Glutamatergic neuron (in vitro differentiated cells): ENCODE measurements around the gene C1QL1. TPM values are rescaled to one million over a fixed set of nuclear protein-coding genes. Genes with fewer than 3 reads are reported as not detected.
A peak's percentile ranks its signal among the peaks of the same experiment; 100 is the strongest.

Experiments used
- DNase-seq: peaks from one replicate; pipeline ENCODE4 v3.0.0; 2022
- H3K27ac Mint-ChIP-seq: one replicate; pipeline ENCODE4 v1.8.0; 2020; ENCODE audit warnings: mild to moderate bottlenecking, mixed read lengths, inconsistent platforms; ENCODE audit not compliant: unreplicated experiment
- H3K27me3 Mint-ChIP-seq: one replicate; pipeline ENCODE4 v1.8.0; 2020; ENCODE audit warnings: mild to moderate bottlenecking, moderate library complexity, mixed read lengths, inconsistent platforms; ENCODE audit not compliant: unreplicated experiment
- H3K36me3 Mint-ChIP-seq: one replicate; pipeline ENCODE4 v1.8.0; 2020; ENCODE audit warnings: mild to moderate bottlenecking, mixed read lengths, inconsistent platforms; ENCODE audit not compliant: unreplicated experiment
- H3K4me1 Mint-ChIP-seq: one replicate; pipeline ENCODE4 v1.8.0; 2020; ENCODE audit warnings: mild to moderate bottlenecking, low read depth, mixed read lengths, inconsistent platforms; ENCODE audit not compliant: unreplicated experiment
- H3K4me3 Mint-ChIP-seq: one replicate; pipeline ENCODE4 v1.8.0; 2020; ENCODE audit warnings: mild to moderate bottlenecking, mixed read lengths, inconsistent platforms; ENCODE audit not compliant: unreplicated experiment
- H3K9me3 Mint-ChIP-seq: one replicate; pipeline ENCODE4 v1.8.0; 2020; ENCODE audit warnings: mild to moderate bottlenecking, moderate library complexity, mixed read lengths, inconsistent platforms; ENCODE audit not compliant: unreplicated experiment
- long read RNA-seq: library from polyadenylated mRNA; unstranded; transcript quantifications from one replicate; pipeline ENCODE4 v2.0.0, GENCODE V29; 2020; ENCODE audit not compliant: unreplicated experiment
- total RNA-seq: library from RNA; stranded (reverse); fragmentation: NEBNext Ultra II Directional; extraction: Animal tissue kit (Norgen Biotek cat#: 25700); gene quantifications from one replicate; pipeline ENCODE4 v1.2.1, GENCODE V29; 2021; ENCODE audit not compliant: unreplicated experiment
- TF ChIP-seq, protein P1 (sequence below): fragments of 200-600 bp; sonication (generic); IDR thresholded peaks from one replicate; pipeline ENCODE4 v1.5.0; 2021; ENCODE audit not compliant: partially characterized antibody, unreplicated experiment

The C1QL1 gene
- 14.6 TPM for total RNA-seq
- long read RNA-seq, result 0 reads

DNA sequence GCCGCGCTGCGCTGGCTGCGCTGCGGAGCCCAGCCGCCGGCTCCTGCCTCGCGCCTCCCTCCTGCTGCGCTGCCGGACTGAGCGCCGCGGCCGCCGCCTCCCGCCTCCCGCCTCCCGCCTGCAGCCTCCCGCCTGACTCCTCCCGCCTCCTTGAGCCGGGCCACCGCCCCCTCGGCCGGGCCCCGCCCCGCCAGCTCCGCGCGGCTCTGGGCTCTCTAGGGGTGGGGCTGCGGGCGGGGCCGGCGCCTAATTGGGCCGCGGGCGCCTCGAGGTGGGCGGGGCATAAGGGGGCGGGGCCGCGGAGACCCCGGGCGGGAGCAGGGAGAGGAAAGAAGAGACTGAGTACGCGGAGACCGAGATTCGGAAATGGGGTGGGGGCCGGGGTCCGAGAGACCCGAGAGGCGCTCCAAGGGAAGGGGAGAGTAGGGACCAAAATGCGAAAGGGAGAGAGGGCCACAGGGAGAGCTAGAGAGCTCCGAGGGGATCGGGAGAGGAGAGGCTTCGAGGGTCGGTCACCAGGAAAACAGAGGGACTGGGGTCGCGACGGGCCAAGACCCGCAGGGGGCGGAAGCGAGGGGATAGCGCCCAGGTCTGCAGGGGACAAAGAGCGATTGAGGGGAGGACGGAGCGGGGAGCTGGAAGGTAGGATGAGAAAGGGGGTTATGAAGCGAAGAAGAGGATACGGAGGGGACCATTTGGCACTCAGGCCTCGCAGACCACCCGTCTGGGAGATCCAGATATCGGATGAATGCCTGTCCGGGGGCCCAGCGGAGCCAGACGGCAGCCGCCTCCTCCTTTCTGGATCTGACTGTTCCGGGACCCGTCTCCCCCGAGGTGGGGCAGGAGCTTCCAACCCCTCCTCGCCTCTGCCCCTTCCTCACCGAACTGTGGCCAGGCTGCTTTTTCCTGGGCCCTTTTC lies at the start of gene C1QL1:
C1QL1 (minus strand) TSS at position 79 of the 919 bp plus-strand sequence. CDS start 255 bp downstream, outside the sequence.
- Mint-ChIP-seq H3K36me3 (no peaks in the 10 kb centered on the region), H3K27ac (no peak within 1 kb of the TSS), H3K4me1 (peaks cover 2% of the 10 kb centered on the region), H3K27me3 (peaks cover 34% of the 10 kb centered on the region), H3K4me3 (peak within 1 kb of the TSS; percentile 84), H3K9me3 (peaks cover 1% of the 10 kb centered on the region)
- DNase-seq, result peak; percentile 94
- TF ChIP-seq, protein P1, sequence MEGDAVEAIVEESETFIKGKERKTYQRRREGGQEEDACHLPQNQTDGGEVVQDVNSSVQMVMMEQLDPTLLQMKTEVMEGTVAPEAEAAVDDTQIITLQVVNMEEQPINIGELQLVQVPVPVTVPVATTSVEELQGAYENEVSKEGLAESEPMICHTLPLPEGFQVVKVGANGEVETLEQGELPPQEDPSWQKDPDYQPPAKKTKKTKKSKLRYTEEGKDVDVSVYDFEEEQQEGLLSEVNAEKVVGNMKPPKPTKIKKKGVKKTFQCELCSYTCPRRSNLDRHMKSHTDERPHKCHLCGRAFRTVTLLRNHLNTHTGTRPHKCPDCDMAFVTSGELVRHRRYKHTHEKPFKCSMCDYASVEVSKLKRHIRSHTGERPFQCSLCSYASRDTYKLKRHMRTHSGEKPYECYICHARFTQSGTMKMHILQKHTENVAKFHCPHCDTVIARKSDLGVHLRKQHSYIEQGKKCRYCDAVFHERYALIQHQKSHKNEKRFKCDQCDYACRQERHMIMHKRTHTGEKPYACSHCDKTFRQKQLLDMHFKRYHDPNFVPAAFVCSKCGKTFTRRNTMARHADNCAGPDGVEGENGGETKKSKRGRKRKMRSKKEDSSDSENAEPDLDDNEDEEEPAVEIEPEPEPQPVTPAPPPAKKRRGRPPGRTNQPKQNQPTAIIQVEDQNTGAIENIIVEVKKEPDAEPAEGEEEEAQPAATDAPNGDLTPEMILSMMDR, result peak; percentile 49

DNA sequence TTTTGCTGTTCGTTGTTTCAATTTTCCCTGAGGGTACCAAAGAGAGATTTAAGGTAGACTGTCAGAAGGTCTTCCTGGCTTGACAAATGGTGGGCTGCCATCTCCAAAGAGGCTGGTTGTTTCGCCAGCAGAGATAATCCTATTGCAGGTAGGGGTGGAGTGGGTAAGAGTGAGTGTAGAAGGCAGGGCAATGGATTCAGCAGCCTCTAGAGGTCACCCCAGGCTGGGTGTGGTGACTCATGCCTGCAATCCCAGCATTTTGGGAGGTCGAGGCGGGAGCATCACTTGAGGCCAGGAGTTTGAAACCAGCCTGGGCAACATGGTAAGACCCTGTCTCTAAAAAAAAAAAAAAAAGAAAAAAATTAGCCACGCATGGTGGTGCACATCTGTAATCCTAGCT lies 48.7 kb upstream of the C1QL1 start:
- Mint-ChIP-seq H3K27me3 (peaks cover 17% of the 10 kb centered on the region), H3K27ac (peak overlapping the region; percentile 20), H3K4me1 (peaks cover 25% of the 10 kb centered on the region), H3K4me3 (no peak overlapping the region), H3K36me3 (no peaks in the 10 kb centered on the region), H3K9me3 (peaks cover 8% of the 10 kb centered on the region)
- TF ChIP-seq, protein P1, result no peak
- DNase-seq, result no peak

DNA sequence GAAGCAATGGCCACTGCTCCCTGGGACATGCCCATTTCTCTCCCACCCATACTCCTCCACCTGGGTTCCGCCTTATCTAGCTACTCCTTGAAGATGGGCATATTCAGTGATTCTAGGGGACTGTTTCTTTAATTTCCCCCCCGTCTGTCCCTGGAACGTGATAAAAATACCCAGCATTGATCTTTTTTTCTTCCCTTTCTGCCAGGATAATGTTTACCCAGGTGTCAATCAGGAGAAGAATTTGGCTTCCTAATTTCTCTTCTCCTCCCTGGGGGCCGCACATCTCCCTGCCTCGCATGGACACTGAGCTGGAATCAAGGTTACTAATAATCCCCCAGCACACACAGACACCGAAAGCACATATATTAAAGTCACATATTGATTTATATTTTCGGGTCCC lies 48.1 kb upstream of the C1QL1 start:
- H3K9me3 Mint-ChIP-seq, result peaks cover 6% of the 10 kb centered on the region
- DNase-seq, result no peak
- TF ChIP-seq, protein P1, result no peak
- no peak overlapping the region for H3K27ac Mint-ChIP-seq
- peaks cover 14% of the 10 kb centered on the region for H3K27me3 Mint-ChIP-seq
- no peak overlapping the region for H3K4me3 Mint-ChIP-seq
- no peaks in the 10 kb centered on the region for H3K36me3 Mint-ChIP-seq
- H3K4me1 Mint-ChIP-seq, result peaks cover 23% of the 10 kb centered on the region

DNA sequence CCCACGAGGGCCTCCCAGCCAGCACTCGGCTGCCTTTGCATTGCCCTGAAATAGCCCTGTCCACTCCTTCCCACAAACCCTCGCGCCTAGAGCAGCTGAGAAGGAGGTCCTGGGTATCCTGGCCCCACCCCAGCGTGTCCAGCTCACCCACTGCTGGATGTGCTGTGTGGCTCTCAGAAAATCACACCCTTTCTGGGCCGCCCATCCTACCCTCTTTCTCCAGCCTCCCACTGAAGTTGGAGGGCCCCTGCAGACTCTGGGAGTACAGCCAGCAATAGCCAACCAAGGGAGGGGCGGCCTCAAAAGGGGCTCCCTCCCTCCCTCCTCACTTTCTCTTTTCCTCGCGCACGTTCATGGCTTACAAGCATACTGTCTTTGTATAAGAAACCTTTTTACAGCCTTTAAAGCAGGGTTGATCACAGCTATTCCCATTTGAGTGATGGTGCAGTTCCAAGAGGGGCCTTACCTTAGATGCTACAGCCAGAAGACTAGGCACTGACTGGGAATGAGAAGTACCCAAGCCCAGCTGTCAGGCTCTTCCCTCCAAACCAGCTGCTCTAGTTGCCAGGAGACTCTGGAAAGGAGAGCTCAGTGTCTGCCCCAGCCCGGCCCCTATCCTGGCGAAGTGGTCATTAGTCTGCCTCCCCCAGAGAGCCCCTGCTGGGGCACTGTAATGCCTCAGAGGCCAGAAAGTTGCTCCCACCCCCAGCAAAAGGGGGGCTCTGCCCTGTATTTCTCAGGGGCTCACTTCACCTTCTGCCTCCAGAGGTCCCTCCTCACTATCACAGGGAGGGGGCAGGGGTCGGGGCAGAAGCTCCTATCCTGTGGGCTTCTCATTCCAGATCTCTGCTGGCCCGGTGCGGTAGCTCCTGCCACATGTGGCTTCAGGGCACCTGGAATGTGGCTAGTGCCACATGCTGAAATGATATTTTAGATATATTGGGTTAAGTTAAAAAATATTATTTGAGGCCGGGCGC lies 45.2 kb upstream of the C1QL1 start:
- H3K4me1 Mint-ChIP-seq, result peaks cover 12% of the 10 kb centered on the region
- peaks cover 4% of the 10 kb centered on the region for H3K9me3 Mint-ChIP-seq
- peak overlapping the region; percentile 84 for H3K27ac Mint-ChIP-seq
- no peak overlapping the region for H3K4me3 Mint-ChIP-seq
- TF ChIP-seq, protein P1, result no peak
- H3K27me3 Mint-ChIP-seq, result peaks cover 13% of the 10 kb centered on the region
- no peak for DNase-seq
- H3K36me3 Mint-ChIP-seq, result no peaks in the 10 kb centered on the region
